K562 (cell line): ENCODE measurements around the gene ARHGEF1. TPM values are rescaled to one million over a fixed set of nuclear protein-coding genes. Genes with fewer than 3 reads are reported as not detected.
A peak's percentile ranks its signal among the peaks of the same experiment; 100 is the strongest.

Source experiments
- ATAC-seq: fragments of 200-7000 bp; cut with Tn5 transposase; 3 replicates; pipeline ENCODE4 v1.9.1; 2020; ENCODE audit warnings: moderate library complexity
- BruUV-seq: library from RNA; stranded (reverse); fragments of 400-500 nt; replicated peaks from 2 replicates; lab custom pipeline; 2021; lab: Mats Ljungman, UMichigan
- CTCF ChIA-PET: fragments of 300-600 bp; formaldehyde crosslinking; extraction: SDS; loops from one replicate; lab custom pipeline; 2021; ENCODE audit warnings: low intra/inter-chr PET ratio; lab: Yijun Ruan, JAX
- POLR2A ChIA-PET: fragments of 300-600, 350-650 bp; sonication (Branson Sonifier 250); formaldehyde crosslinking; extraction: SDS; loops from one replicate; lab custom pipeline; 2021; ENCODE audit warnings: antibody characterized with exemption, inconsistent platforms; lab: Yijun Ruan, JAX
- DNase-seq, 4 experiments: peaks; one replicate each; pipeline versions ENCODE4 v3.0.0 to v3.0.0-alpha.2; 2011 to 2018; ENCODE audit warnings: low spot score in 3 of 4, mixed read lengths in 3 of 4; ENCODE audit errors: extremely low read depth in 1 of 4
- FAIRE-seq: peaks from 2 replicates; lab custom pipeline; 2011; peaks lifted over from hg19 to GRCh38; lab: Jason Lieb, UNC
- H2AFZ ChIP-seq: 2 replicates; pipeline ENCODE4 v1.6.0; 2011; ENCODE audit warnings: low read depth, low read length, control low read depth, inconsistent platforms
- H3K27ac ChIP-seq: fragments of 200-600 bp; 3 replicates; pipeline ENCODE4 v1.8.0; 2011; ENCODE audit warnings: low read depth, mild to moderate bottlenecking, control low read depth, inconsistent platforms, low read length, moderate library complexity, mixed read lengths; ENCODE audit errors: extremely low read depth
- H3K27me3 ChIP-seq, 2 experiments: fragments of 300-600 bp in 1 of 2; 2 replicates in 1 of 2; 3 replicates in 1 of 2; pipeline versions ENCODE4 v1.6.0 to v1.8.0; 2011; ENCODE audit warnings: inconsistent platforms in 2 of 2, low read length in 2 of 2, mild to moderate bottlenecking in 1 of 2, mixed read lengths in 1 of 2, moderate library complexity in 1 of 2; ENCODE audit not compliant: control insufficient read depth in 2 of 2, insufficient read depth in 2 of 2
- H3K36me3 ChIP-seq: fragments of 300-600 bp; 3 replicates; pipeline ENCODE4 v1.8.0; 2011; ENCODE audit warnings: mild to moderate bottlenecking, low read length, inconsistent platforms; ENCODE audit not compliant: control insufficient read depth, insufficient read depth
- H3K4me1 ChIP-seq, 2 experiments: fragments of 200-600 bp in 1 of 2; replicated peaks in 1 of 2; 2 replicates in 1 of 2; 3 replicates in 1 of 2; pipeline versions ENCODE4 v1.5.1 to v1.8.0; 2011; ENCODE audit warnings: inconsistent platforms in 2 of 2, low read length in 2 of 2, mild to moderate bottlenecking in 1 of 2, mixed read lengths in 1 of 2, moderate library complexity in 1 of 2; ENCODE audit not compliant: control insufficient read depth in 2 of 2, insufficient read depth in 2 of 2
- H3K4me2 ChIP-seq: 2 replicates; pipeline ENCODE4 v1.6.1; 2011; ENCODE audit warnings: low read length, control low read depth, inconsistent platforms, mixed read lengths; ENCODE audit not compliant: insufficient read depth
- H3K4me3 ChIP-seq: fragments of 200-600 bp; sonication (generic), shearing (Covaris generic); 2 replicates; pipeline ENCODE4 v1.5.1; 2016; ENCODE audit warnings: control low read depth, inconsistent platforms
- H3K79me2 ChIP-seq: fragments of 200-600 bp; 3 replicates; pipeline ENCODE4 v1.8.0; 2011; ENCODE audit warnings: low read length, inconsistent platforms; ENCODE audit not compliant: control insufficient read depth, insufficient read depth
- H3K9ac ChIP-seq, 2 experiments: 2 replicates each; pipeline versions ENCODE4 v1.6.0 to v1.6.1; 2011; ENCODE audit warnings: low read depth in 2 of 2, low read length in 2 of 2, control low read depth in 1 of 2, inconsistent platforms in 1 of 2, mild to moderate bottlenecking in 1 of 2, mixed read lengths in 1 of 2; ENCODE audit not compliant: insufficient read depth in 1 of 2
- H3K9me1 ChIP-seq: one replicate; pipeline ENCODE4 v1.6.0; 2011; ENCODE audit warnings: inconsistent platforms, mild to moderate bottlenecking, low read length, moderate library complexity; ENCODE audit not compliant: control insufficient read depth, insufficient read depth
- H3K9me3 ChIP-seq: replicated peaks from 2 replicates; pipeline ENCODE4 v1.5.1; 2011; ENCODE audit warnings: low read depth, low read length, inconsistent platforms; ENCODE audit not compliant: control insufficient read depth, insufficient read depth
- H4K20me1 ChIP-seq: replicated peaks from 2 replicates; pipeline ENCODE4 v1.6.1; 2011; ENCODE audit warnings: low read length, inconsistent platforms, mixed read lengths; ENCODE audit not compliant: control insufficient read depth, insufficient read depth
- WGBS: fragments of 100-300 bp; shearing (Covaris generic); methylation state at CpG from one replicate; pipeline ENCODE4 v1.1.6; 2016; ENCODE audit warnings: low coverage, mixed read lengths; ENCODE audit not compliant: insufficient coverage; ENCODE audit errors: missing lambda C conversion rate; 5-methylcytosine and 5-hydroxymethylcytosine counted together
- in situ Hi-C: fragments of 300-500 bp; cut with MboI; formaldehyde crosslinking; loops from 4 replicates; pipeline ENCODE4 v1.15.0; 2018; ENCODE audit warnings: inconsistent platforms, mixed read lengths
- intact Hi-C: fragments of 100-400 bp; cut with micrococcal nuclease; formaldehyde crosslinking; loops from 2 replicates; pipeline ENCODE4 v1.14.2; 2022
- polyA plus RNA-seq, 8 experiments: library from polyadenylated mRNA; depleted of rRNA in 4 of 8; stranded (reverse) in 5 of 8; unstranded in 3 of 8; fragments of >200 nt; fragmentation: Nextera tagmentation in 2 of 8; fragmentation: Illumina TruSeq in 1 of 8; extraction: Ambion mirVana in 2 of 8; extraction: Trizol in 1 of 8; gene quantifications; 2 replicates each; pipeline versions ENCODE4 v1.2.1 to v1.2.3, GENCODE V29; 2011 to 2014; ENCODE audit warnings: inconsistent platforms in 1 of 8, missing spikeins in 1 of 8
- total RNA-seq, 7 experiments: library from RNA; depleted of rRNA in 6 of 7; stranded (reverse); fragments of >200 nt in 6 of 7; fragmentation: Illumina TruSeq in 2 of 7; extraction: Trizol in 2 of 7; gene quantifications; 2 replicates each; pipeline versions ENCODE4 v1.2.1 to v1.2.3, GENCODE V29; 2011 to 2021; ENCODE audit warnings: low replicate concordance in 1 of 7
- TF ChIP-seq, protein P1 (sequence below), 2 experiments: fragments of 450-650 bp; formaldehyde crosslinking in 1 of 2; IDR thresholded peaks; 2 replicates each; pipeline versions ENCODE4 v1.4.0 to v1.6.1; 2014 to 2020; ENCODE audit warnings: mild to moderate bottlenecking in 2 of 2, borderline replicate concordance in 1 of 2, low read depth in 1 of 2
- TF ChIP-seq, protein P2 (sequence below), 2 experiments: fragments of 450-650 bp; IDR thresholded peaks; 2 replicates each; pipeline ENCODE4 v1.6.1; 2016; ENCODE audit warnings: mild to moderate bottlenecking in 2 of 2, borderline replicate concordance in 1 of 2, low read depth in 1 of 2, moderate library complexity in 1 of 2

The ARHGEF1 gene
- total and polyA plus RNA-seq, 9 of the 15 experiments (the other 6 are each of a cell fraction or from before 2014, with no cell fraction given), result 1.9 to 149 (median 29.8) TPM

GRCh38 chr19:41919948-41920712 lies 37.1 kb downstream of the ARHGEF1 start:
- FAIRE-seq (peak; percentile 72), DNase-seq (no peak), ATAC-seq (no peak)
- Histone ChIP-seq H3K4me2 (no peak overlapping the region), H3K4me1 (peaks cover 0 to 28% of the 10 kb centered on the region in 2 experiments; a peak in 3 of 5 replicates), H3K9ac (no peak overlapping the region), H3K27me3 (peaks cover 14 to 36% of the 10 kb centered on the region in 2 experiments; a peak in 4 of 5 replicates), H3K36me3 (no peaks in the 10 kb centered on the region), H3K9me3 (no peaks in the 10 kb centered on the region; the same call in 1 of the 2 replicates), H2AFZ (no peak overlapping the region), H3K79me2 (no peaks in the 10 kb centered on the region), H3K4me3 (no peak overlapping the region), H4K20me1 (peaks cover 8% of the 10 kb centered on the region; the same call in 1 of the 2 replicates), H3K27ac (no peak overlapping the region; the same call in 2 of the 3 replicates), H3K9me1 (no peaks in the 10 kb centered on the region)
- POLR2A ChIA-PET, result interaction anchor here (1.0 kb wide), 1 partner anchor 31 kb away, joined by 4 read pairs; no protein-coding TSS in a partner anchor
- 66% methylated on average over 33 of the region's 33 CpGs for WGBS
- CTCF ChIA-PET, result no interaction called here
- in situ Hi-C loops, result no loop called here
- intact Hi-C loops, result no loop called here
- BruUV-seq, result no TSS peak
- TF ChIP-seq, protein P1, sequence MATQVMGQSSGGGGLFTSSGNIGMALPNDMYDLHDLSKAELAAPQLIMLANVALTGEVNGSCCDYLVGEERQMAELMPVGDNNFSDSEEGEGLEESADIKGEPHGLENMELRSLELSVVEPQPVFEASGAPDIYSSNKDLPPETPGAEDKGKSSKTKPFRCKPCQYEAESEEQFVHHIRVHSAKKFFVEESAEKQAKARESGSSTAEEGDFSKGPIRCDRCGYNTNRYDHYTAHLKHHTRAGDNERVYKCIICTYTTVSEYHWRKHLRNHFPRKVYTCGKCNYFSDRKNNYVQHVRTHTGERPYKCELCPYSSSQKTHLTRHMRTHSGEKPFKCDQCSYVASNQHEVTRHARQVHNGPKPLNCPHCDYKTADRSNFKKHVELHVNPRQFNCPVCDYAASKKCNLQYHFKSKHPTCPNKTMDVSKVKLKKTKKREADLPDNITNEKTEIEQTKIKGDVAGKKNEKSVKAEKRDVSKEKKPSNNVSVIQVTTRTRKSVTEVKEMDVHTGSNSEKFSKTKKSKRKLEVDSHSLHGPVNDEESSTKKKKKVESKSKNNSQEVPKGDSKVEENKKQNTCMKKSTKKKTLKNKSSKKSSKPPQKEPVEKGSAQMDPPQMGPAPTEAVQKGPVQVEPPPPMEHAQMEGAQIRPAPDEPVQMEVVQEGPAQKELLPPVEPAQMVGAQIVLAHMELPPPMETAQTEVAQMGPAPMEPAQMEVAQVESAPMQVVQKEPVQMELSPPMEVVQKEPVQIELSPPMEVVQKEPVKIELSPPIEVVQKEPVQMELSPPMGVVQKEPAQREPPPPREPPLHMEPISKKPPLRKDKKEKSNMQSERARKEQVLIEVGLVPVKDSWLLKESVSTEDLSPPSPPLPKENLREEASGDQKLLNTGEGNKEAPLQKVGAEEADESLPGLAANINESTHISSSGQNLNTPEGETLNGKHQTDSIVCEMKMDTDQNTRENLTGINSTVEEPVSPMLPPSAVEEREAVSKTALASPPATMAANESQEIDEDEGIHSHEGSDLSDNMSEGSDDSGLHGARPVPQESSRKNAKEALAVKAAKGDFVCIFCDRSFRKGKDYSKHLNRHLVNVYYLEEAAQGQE (IDR thresholded peaks at IDR 0.05; ENCODE audit: borderline replicate concordance), result no peak
- TF ChIP-seq, protein P1 (CRISPR knock-in tag; IDR thresholded peaks at IDR 0.05; ENCODE audit: low read depth), result no peak
- TF ChIP-seq, protein P2, sequence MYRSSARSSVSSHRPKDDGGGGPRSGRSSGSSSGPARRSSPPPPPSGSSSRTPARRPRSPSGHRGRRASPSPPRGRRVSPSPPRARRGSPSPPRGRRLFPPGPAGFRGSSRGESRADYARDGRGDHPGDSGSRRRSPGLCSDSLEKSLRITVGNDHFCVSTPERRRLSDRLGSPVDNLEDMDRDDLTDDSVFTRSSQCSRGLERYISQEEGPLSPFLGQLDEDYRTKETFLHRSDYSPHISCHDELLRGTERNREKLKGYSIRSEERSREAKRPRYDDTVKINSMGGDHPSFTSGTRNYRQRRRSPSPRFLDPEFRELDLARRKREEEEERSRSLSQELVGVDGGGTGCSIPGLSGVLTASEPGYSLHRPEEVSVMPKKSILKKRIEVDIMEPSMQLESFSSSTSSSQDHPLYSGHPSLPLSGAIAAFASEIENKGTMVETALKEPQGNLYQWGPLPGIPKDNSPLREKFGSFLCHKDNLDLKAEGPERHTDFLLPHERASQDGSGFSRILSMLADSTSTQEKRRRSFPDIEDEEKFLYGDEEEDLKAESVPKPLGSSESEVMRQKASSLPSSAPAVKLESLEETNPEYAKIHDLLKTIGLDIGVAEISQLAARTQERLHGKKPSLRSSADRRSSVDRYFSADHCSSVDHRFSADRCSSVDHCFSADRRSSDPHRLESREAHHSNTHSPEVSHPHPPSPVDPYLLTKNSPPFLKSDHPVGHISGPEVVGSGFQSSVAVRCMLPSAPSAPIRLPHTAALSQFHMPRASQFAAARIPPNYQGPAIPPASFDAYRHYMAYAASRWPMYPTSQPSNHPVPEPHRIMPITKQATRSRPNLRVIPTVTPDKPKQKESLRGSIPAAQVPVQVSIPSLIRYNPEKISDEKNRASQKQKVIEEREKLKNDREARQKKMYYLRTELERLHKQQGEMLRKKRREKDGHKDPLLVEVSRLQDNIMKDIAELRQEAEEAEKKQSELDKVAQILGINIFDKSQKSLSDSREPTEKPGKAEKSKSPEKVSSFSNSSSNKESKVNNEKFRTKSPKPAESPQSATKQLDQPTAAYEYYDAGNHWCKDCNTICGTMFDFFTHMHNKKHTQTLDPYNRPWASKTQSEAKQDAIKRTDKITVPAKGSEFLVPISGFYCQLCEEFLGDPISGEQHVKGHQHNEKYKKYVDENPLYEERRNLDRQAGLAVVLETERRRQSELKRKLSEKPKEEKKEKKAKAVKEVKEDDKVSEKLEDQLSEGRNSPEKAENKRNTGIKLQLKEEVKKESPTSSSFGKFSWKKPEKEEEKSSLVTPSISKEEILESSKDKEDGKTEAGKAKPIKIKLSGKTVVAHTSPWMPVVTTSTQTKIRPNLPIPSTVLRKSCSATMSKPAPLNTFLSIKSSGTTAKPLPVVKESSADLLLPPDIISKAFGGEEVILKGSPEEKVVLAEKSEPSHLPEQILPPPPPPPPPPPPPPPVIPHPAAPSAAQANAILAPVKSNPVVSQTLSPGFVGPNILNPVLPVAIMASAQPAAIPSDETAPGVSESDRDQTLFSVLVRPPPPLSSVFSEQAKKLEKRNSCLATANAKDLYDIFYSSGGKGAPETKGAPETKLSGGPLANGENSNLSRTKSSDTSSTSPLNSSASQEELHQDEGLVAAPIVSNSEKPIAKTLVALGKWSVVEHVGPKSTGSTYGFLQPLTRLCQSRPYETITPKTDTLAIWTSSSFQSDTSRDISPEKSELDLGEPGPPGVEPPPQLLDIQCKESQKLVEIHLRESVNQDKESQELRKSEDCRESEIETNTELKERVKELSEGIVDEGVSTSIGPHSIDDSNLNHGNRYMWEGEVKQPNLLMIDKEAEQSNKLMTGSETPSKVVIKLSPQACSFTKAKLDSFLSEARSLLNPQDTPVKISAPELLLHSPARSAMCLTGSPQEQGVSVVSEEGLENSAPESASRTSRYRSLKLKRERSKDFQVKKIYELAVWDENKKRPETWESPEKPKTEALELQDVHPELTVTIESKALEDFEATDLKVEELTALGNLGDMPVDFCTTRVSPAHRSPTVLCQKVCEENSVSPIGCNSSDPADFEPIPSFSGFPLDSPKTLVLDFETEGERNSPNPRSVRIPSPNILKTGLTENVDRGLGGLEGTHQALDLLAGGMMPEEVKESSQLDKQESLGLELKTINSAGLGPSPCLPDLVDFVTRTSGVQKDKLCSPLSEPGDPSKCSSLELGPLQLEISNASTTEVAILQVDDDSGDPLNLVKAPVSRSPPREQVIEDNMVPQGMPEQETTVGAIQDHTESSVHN (IDR thresholded peaks at IDR 0.05; ENCODE audit: borderline replicate concordance in 1 of 2, low read depth in 1 of 2), result no peak
